Left lung (tissue), 10 donors: Measurements from ENCODE around the gene SPINK4. TPM values are rescaled to one million over a fixed set of nuclear protein-coding genes. Genes with fewer than 3 reads are reported as not detected.
A peak's percentile ranks its signal among the peaks of the same experiment; 100 is the strongest.

Experiments used
- ATAC-seq: fragments of 200-7000 bp; cut with Tn5 transposase; one replicate; pipeline ENCODE4 v1.9.1; 2020; ENCODE audit warnings: moderate library complexity
- DNase-seq, 4 donors: peaks; one replicate each; pipeline ENCODE4 v3.0.0-alpha.2; 2013 to 2020
- H3K27ac ChIP-seq, 2 donors: fragments of 200-600 bp; sonication (generic) in 1 of 2; one replicate each; pipeline versions ENCODE4 v1.5.0 to v1.8.0; 2020 to 2021
- H3K27me3 ChIP-seq, 2 donors: fragments of 200-600 bp; sonication (generic) in 1 of 2; one replicate each; pipeline versions ENCODE4 v1.5.0 to v1.8.0; 2020 to 2021
- H3K36me3 ChIP-seq, 2 donors: fragments of 200-600 bp; sonication (generic) in 1 of 2; one replicate each; pipeline versions ENCODE4 v1.5.0 to v1.8.0; 2020 to 2021
- H3K4me1 ChIP-seq, 2 donors: fragments of 200-600 bp; one replicate each; pipeline ENCODE4 v1.8.0; 2021
- H3K4me3 ChIP-seq, 2 donors: fragments of 200-600 bp; sonication (generic) in 1 of 2; one replicate each; pipeline versions ENCODE4 v1.5.0 to v1.8.0; 2020 to 2021; ENCODE audit warnings: mild to moderate bottlenecking in 1 of 2
- H3K9me3 ChIP-seq, 2 donors: fragments of 200-600 bp; sonication (generic) in 1 of 2; one replicate each; pipeline versions ENCODE4 v1.5.0 to v1.8.0; 2020 to 2021
- CTCF ChIP-seq, 2 donors: fragments of 200-600 bp; sonication (generic) in 1 of 2; IDR thresholded peaks; one replicate each; pipeline versions ENCODE4 v1.5.0 to v1.8.0; 2021; ENCODE audit warnings: antibody characterized with exemption in 2 of 2
- intact Hi-C, 2 donors: fragments of 100-400 bp; cut with DNase I; formaldehyde crosslinking; loops; one replicate each; pipeline versions ENCODE4 v1.11.2 to v1.14.2; 2022
- polyA plus RNA-seq, 6 donors: library from polyadenylated mRNA; unstranded; fragments of 120-200 nt; gene quantifications; one replicate each; pipeline ENCODE4 v1.2.1, GENCODE V29; 2013; ENCODE audit not compliant: insufficient read length in 6 of 6
- total RNA-seq, 2 donors: library from RNA; stranded (reverse); fragmentation: NEBNext Ultra II Directional; extraction: Animal tissue kit (Norgen Biotek cat#: 25700); gene quantifications; one replicate each; pipeline ENCODE4 v1.2.1, GENCODE V29; 2021
- donor health status: DM: no; HTN: yes; CAD: no.
- donor health status: DM: no; HTN: no; CAD: no.

The SPINK4 gene
- total and polyA plus RNA-seq, 8 donors: not detected

- Histone ChIP-seq H3K9me3 (no peaks in the 10 kb centered on the region), H3K4me1 (no peaks in the 10 kb centered on the region), H3K27ac (no peak overlapping the region), H3K36me3 (peaks cover 5 to 96% of the 10 kb centered on the region in 2 donors), H3K27me3 (no peaks in the 10 kb centered on the region), H3K4me3 (no peak overlapping the region)
- intact Hi-C loops: no loop called here
- no peak for ATAC-seq
- DNase-seq: no peak
- TF ChIP-seq CTCF (IDR thresholded peaks at IDR 0.05): no peak
These were observed 15.5 kb downstream of the SPINK4 start for GRCh38 chr9:33255471-33255870.

- Histone ChIP-seq H3K4me1 (peaks cover 0 to under 1% of the 10 kb centered on the region in 2 donors), H3K4me3 (no peak overlapping the region), H3K27ac (no peak overlapping the region), H3K27me3 (no peaks in the 10 kb centered on the region), H3K9me3 (no peaks in the 10 kb centered on the region), H3K36me3 (peaks cover 5 to 98% of the 10 kb centered on the region in 2 donors)
- ATAC-seq: no peak
- no peak for TF ChIP-seq CTCF (IDR thresholded peaks at IDR 0.05)
- intact Hi-C loops: no loop called here
- no peak for DNase-seq
These were observed 16.3 kb downstream of the SPINK4 start for GRCh38 chr9:33256236-33256635.

- Histone ChIP-seq H3K4me1 (peaks cover 0 to 6% of the 10 kb centered on the region in 2 donors), H3K27ac (no peak overlapping the region), H3K36me3 (peaks cover 5 to 100% of the 10 kb centered on the region in 2 donors), H3K9me3 (no peaks in the 10 kb centered on the region), H3K27me3 (no peaks in the 10 kb centered on the region), H3K4me3 (no peak overlapping the region)
- no peak for TF ChIP-seq CTCF (IDR thresholded peaks at IDR 0.05)
- ATAC-seq (no peak), DNase-seq (no peak)
- intact Hi-C loops: no loop called here
These were observed 17.3 kb downstream of the SPINK4 start for GRCh38 chr9:33257276-33257675.

- H3K27ac ChIP-seq: no peak overlapping the region
- DNase-seq (no peak), ATAC-seq (no peak)
- H3K9me3 ChIP-seq: no peaks in the 10 kb centered on the region
- intact Hi-C loops: no loop called here
- H3K27me3 ChIP-seq: no peaks in the 10 kb centered on the region
- H3K36me3 ChIP-seq: peaks cover 5 to 74% of the 10 kb centered on the region in 2 donors
- peaks cover 8 to 20% of the 10 kb centered on the region in 2 donors for H3K4me1 ChIP-seq
- no peak for TF ChIP-seq CTCF (IDR thresholded peaks at IDR 0.05)
- H3K4me3 ChIP-seq: no peak overlapping the region
These were observed 20.4 kb downstream of the SPINK4 start for GRCh38 chr9:33260372-33260771.

- peak overlapping the region; percentile 87 to 95 for H3K27ac ChIP-seq
- DNase-seq (peak in 1 of 4 donors; percentile 60), ATAC-seq (peak; percentile 4)
- H3K36me3 ChIP-seq: peaks cover 0 to 69% of the 10 kb centered on the region in 2 donors
- intact Hi-C loops: no loop called here
- H3K4me3 ChIP-seq: peak overlapping the region; percentile 88 to 96
- peaks cover 11 to 44% of the 10 kb centered on the region in 2 donors for H3K4me1 ChIP-seq
- H3K27me3 ChIP-seq: no peaks in the 10 kb centered on the region
- no peak for TF ChIP-seq CTCF (IDR thresholded peaks at IDR 0.05)
- H3K9me3 ChIP-seq: no peaks in the 10 kb centered on the region
These were observed 23.4 kb downstream of the SPINK4 start for GRCh38 chr9:33263131-33264002.
